Measurements from ENCODE around the gene DYNC1LI2. TPM values are rescaled to one million over a fixed set of nuclear protein-coding genes. Genes with fewer than 3 reads are reported as not detected.

Gene DYNC1LI2
- total and polyA plus RNA-seq, 2 donors (not counting 1 experiment from before 2014, with no cell fraction given), result 33.9 to 109 TPM

DNA sequence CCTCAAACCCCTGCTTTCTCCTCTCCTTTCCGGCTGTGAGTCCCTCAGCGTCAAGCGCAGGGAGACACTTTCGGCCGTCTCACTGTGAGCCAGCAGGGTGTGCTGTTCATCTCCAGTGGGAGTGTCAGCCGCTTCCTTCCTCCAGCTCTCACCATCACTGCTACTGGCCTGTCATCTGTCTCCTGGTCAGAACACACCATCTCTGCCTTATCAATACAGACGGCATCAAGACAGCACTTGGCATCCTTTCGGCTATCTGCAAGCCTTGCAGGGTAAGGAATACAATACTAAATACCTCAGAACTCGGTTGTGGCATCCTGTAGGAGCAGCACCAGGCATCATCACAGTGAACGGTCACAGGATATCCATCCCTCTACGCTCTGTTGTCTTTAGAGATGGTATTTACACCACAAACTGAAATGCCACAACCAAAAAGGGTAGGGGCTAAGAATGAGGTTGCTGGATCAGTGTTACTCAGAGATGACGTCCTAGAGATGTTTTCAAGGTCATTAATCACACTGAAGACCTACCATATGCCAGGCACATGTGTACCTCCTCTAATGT is 34.2 kb downstream of the DYNC1LI2 start:
- Mint-ChIP-seq H3K27me3 (peaks cover 6% of the 10 kb centered on the region), H3K4me1 (no peaks in the 10 kb centered on the region), H3K27ac (no peak overlapping the region), H3K4me3 (no peak overlapping the region), H3K9me3 (ENCODE audit: insufficient read depth) (no peaks in the 10 kb centered on the region)
- H4K20me1 ChIP-seq (ENCODE audit: control insufficient read depth, insufficient read depth, low read length, poor library complexity, severe bottlenecking), result no peaks in the 10 kb centered on the region
- H3K27me3 ChIP-seq (replicated peaks in 1 of 4; ENCODE audit: control extremely low read depth in 1 of 4, control insufficient read depth in 3 of 4, insufficient read depth in 4 of 4, low read length in 3 of 4), result no peaks in the 10 kb centered on the region
- 79% methylated on average over 8 of the region's 12 CpGs for WGBS (ENCODE audit: insufficient coverage)
- H3K9me3 ChIP-seq (ENCODE audit: control extremely low read depth in 1 of 3, control insufficient read depth in 2 of 3, insufficient read depth in 1 of 3, low read length in 2 of 3), result peaks cover 0 to 4% (median 0%) of the 10 kb centered on the region in 3 donors
- no peak overlapping the region for H3K27ac ChIP-seq (ENCODE audit: low read length in 2 of 2)
- intact Hi-C loops (cut with micrococcal nuclease), result no loop called here
- TF ChIP-seq, protein P1, sequence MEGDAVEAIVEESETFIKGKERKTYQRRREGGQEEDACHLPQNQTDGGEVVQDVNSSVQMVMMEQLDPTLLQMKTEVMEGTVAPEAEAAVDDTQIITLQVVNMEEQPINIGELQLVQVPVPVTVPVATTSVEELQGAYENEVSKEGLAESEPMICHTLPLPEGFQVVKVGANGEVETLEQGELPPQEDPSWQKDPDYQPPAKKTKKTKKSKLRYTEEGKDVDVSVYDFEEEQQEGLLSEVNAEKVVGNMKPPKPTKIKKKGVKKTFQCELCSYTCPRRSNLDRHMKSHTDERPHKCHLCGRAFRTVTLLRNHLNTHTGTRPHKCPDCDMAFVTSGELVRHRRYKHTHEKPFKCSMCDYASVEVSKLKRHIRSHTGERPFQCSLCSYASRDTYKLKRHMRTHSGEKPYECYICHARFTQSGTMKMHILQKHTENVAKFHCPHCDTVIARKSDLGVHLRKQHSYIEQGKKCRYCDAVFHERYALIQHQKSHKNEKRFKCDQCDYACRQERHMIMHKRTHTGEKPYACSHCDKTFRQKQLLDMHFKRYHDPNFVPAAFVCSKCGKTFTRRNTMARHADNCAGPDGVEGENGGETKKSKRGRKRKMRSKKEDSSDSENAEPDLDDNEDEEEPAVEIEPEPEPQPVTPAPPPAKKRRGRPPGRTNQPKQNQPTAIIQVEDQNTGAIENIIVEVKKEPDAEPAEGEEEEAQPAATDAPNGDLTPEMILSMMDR (IDR thresholded peaks at IDR 0.05), result no peak
- TF ChIP-seq EZH2 (IDR thresholded peaks at IDR 0.05; ENCODE audit: borderline replicate concordance, insufficient read depth, low read depth, low read length, poor library complexity, severe bottlenecking), result no peak
- ATAC-seq (ENCODE audit: low read depth) (no peak), DNase-seq (no peak)
- H3K9ac ChIP-seq (ENCODE audit: low read length), result no peak overlapping the region
- no peak overlapping the region for H3K4me2 ChIP-seq (replicated peaks; ENCODE audit: low read depth, low read length, poor library complexity, severe bottlenecking)
- ChIA-PET CTCF (no interaction called here), POLR2A (no interaction called here)
- peaks cover 0 to 5% of the 10 kb centered on the region in 2 experiments for H3K36me3 ChIP-seq (replicated peaks in 1 of 2; ENCODE audit: control extremely low read depth in 1 of 2, control insufficient read depth in 1 of 2, extremely low read depth in 1 of 2, insufficient read depth in 2 of 2, low read length in 1 of 2)
- H2AFZ ChIP-seq (ENCODE audit: insufficient read depth, low read depth, low read length, poor library complexity, severe bottlenecking), result no peak overlapping the region
- H3K79me2 ChIP-seq (ENCODE audit: control insufficient read depth, insufficient read depth, low read length), result no peaks in the 10 kb centered on the region
- no peak overlapping the region for H3K4me3 ChIP-seq (ENCODE audit: control extremely low read depth in 1 of 5, extremely low read depth in 1 of 5, insufficient read depth in 1 of 5, low read depth in 2 of 5, low read length in 4 of 5)
- H3K4me1 ChIP-seq (ENCODE audit: control insufficient read depth in 2 of 2, insufficient read depth in 2 of 2, low read length in 2 of 2), result no peaks in the 10 kb centered on the region

DNA sequence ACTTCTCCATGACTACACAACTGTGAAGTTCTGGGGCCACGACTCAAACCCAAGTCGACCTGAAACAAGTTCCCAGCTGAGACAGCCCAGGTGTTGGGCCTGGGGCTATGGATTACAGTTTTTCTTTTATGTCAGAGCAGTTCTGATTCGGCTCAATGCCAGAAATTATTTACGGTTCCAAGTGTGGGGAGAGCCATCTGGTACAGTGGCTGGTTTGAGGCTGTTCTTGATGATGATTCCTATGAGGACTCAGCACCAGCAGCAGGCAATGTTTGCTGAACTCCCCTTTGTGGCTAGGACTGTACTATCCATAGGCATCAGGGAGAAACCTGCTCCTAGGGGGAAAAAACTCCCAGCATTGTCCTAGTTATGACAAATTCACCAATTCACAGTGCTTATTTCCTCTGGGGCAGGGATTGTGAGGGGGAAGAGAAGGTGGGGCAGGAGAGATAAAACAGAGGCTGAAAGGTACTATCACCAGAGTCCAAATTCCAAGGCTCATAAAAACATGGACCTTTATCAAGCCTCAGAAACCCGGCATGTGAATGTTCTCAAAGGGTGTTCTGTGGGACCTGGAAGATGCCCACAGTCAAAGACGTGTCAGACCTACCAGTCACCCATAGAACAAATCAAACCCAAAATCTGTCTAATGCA is 36.6 kb downstream of the DYNC1LI2 start:
- Histone ChIP-seq H3K27ac (ENCODE audit: low read length in 2 of 2) (no peak overlapping the region), H3K36me3 (replicated peaks in 1 of 2; ENCODE audit: control extremely low read depth in 1 of 2, control insufficient read depth in 1 of 2, extremely low read depth in 1 of 2, insufficient read depth in 2 of 2, low read length in 1 of 2) (peaks cover 0 to 5% of the 10 kb centered on the region in 2 experiments), H3K4me1 (ENCODE audit: control insufficient read depth in 2 of 2, insufficient read depth in 2 of 2, low read length in 2 of 2) (no peaks in the 10 kb centered on the region), H3K9ac (ENCODE audit: low read length) (no peak overlapping the region), H2AFZ (ENCODE audit: insufficient read depth, low read depth, low read length, poor library complexity, severe bottlenecking) (no peak overlapping the region), H3K4me3 (ENCODE audit: control extremely low read depth in 1 of 5, extremely low read depth in 1 of 5, insufficient read depth in 1 of 5, low read depth in 2 of 5, low read length in 4 of 5) (no peak overlapping the region), H3K9me3 (ENCODE audit: control extremely low read depth in 1 of 3, control insufficient read depth in 2 of 3, insufficient read depth in 1 of 3, low read length in 2 of 3) (peaks cover 0 to 14% (median 0%) of the 10 kb centered on the region in 3 donors), H3K4me2 (replicated peaks; ENCODE audit: low read depth, low read length, poor library complexity, severe bottlenecking) (no peak overlapping the region), H3K79me2 (ENCODE audit: control insufficient read depth, insufficient read depth, low read length) (no peaks in the 10 kb centered on the region), H3K27me3 (replicated peaks in 1 of 4; ENCODE audit: control extremely low read depth in 1 of 4, control insufficient read depth in 3 of 4, insufficient read depth in 4 of 4, low read length in 3 of 4) (no peaks in the 10 kb centered on the region), H4K20me1 (ENCODE audit: control insufficient read depth, insufficient read depth, low read length, poor library complexity, severe bottlenecking) (no peaks in the 10 kb centered on the region)
- Mint-ChIP-seq H3K4me3 (no peak overlapping the region), H3K4me1 (no peaks in the 10 kb centered on the region), H3K27me3 (peaks cover 6% of the 10 kb centered on the region), H3K9me3 (ENCODE audit: insufficient read depth) (no peaks in the 10 kb centered on the region), H3K27ac (no peak overlapping the region)
- intact Hi-C loops (cut with micrococcal nuclease), result no loop called here
- ATAC-seq (ENCODE audit: low read depth) (no peak), DNase-seq (no peak)
- CTCF ChIA-PET, result no interaction called here
- WGBS (ENCODE audit: insufficient coverage), result 82% methylated on average over 4 of the region's 6 CpGs
- TF ChIP-seq, protein P1 (IDR thresholded peaks at IDR 0.05), result no peak
- no peak for TF ChIP-seq EZH2 (IDR thresholded peaks at IDR 0.05; ENCODE audit: borderline replicate concordance, insufficient read depth, low read depth, low read length, poor library complexity, severe bottlenecking)
- POLR2A ChIA-PET, result interaction anchor here (0.6 to 0.7 kb wide), 2 partner anchors 166 to 553 kb away, joined by 4 to 7 read pairs; partner anchors contain the start of gene PDP2
